Measurements from ENCODE around the gene TFEB.

TFEB gene

DNA sequence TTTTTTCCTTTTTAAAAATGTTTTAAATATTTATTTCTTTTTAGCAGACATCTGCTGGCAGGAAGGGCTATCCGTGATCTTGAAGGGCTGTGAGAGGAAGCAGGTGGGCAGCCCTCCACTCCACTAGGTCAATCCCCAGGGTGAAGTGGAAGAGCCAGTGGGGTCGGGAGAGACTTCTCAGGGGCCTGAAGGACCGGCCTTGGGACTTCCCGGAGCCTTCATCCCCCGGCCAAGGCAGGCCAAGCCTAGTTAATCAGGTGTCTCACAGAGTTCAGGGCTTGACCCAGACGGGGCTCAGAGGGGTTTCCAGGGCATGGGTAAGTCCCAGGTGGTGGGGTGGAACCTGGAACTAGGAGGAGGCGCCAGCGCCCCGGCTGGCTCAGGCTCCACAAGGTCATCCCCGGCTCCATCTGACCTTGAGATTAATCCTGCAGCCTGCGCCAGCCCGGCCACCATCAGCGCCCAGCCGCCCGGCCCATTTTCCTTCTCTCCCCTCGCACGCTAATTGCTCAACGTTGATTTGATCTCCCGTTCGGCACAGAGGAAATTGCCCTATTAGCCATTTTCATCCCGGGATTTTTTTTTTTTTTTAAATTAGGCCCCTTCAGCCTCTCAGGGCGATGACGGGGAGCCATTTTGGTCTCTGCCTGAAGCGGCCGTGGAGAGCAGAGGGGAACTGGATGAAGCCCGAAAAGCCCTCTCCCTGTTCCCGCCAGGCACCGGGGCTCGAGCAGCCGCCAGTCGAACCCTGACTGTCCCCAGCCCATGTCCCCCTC is 52.7 kb downstream of the TFEB start:
- peak overlapping the region; percentile 62; the same call in 1 of the 2 replicates for H3K4me2 ChIP-seq (ENCODE audit: low read length)
- peak overlapping the region; percentile 41 for H3K4me3 ChIP-seq (ENCODE audit: low read length)
- H3K9me3 ChIP-seq (ENCODE audit: control insufficient read depth, insufficient read depth, low read length) = no peaks in the 10 kb centered on the region
- no peaks in the 10 kb centered on the region for H3K27me3 ChIP-seq (ENCODE audit: control insufficient read depth, low read length)
- peaks cover 8% of the 10 kb centered on the region; the same call in 1 of the 2 replicates for H3F3A ChIP-seq (ENCODE audit: control insufficient read depth, insufficient read depth)
- H3K36me3 ChIP-seq (ENCODE audit: control insufficient read depth, low read length) = peaks cover 29% of the 10 kb centered on the region
- peaks cover 23% of the 10 kb centered on the region for H3K4me1 ChIP-seq (ENCODE audit: control insufficient read depth, low read length)
- no peak overlapping the region for H3K27ac ChIP-seq (ENCODE audit: low read depth, low read length)
- H3K9me2 ChIP-seq (replicated peaks; ENCODE audit: control insufficient read depth, low read length) = no peaks in the 10 kb centered on the region
- no peaks in the 10 kb centered on the region for H4K20me1 ChIP-seq (ENCODE audit: control insufficient read depth, insufficient read depth, low read depth, low read length)
- no peaks in the 10 kb centered on the region for H3K79me2 ChIP-seq (ENCODE audit: control insufficient read depth, low read length)
- TF ChIP-seq, protein P1, sequence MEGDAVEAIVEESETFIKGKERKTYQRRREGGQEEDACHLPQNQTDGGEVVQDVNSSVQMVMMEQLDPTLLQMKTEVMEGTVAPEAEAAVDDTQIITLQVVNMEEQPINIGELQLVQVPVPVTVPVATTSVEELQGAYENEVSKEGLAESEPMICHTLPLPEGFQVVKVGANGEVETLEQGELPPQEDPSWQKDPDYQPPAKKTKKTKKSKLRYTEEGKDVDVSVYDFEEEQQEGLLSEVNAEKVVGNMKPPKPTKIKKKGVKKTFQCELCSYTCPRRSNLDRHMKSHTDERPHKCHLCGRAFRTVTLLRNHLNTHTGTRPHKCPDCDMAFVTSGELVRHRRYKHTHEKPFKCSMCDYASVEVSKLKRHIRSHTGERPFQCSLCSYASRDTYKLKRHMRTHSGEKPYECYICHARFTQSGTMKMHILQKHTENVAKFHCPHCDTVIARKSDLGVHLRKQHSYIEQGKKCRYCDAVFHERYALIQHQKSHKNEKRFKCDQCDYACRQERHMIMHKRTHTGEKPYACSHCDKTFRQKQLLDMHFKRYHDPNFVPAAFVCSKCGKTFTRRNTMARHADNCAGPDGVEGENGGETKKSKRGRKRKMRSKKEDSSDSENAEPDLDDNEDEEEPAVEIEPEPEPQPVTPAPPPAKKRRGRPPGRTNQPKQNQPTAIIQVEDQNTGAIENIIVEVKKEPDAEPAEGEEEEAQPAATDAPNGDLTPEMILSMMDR (IDR thresholded peaks at IDR 0.05; ENCODE audit: low read depth, low read length, poor library complexity, severe bottlenecking) = no peak

DNA sequence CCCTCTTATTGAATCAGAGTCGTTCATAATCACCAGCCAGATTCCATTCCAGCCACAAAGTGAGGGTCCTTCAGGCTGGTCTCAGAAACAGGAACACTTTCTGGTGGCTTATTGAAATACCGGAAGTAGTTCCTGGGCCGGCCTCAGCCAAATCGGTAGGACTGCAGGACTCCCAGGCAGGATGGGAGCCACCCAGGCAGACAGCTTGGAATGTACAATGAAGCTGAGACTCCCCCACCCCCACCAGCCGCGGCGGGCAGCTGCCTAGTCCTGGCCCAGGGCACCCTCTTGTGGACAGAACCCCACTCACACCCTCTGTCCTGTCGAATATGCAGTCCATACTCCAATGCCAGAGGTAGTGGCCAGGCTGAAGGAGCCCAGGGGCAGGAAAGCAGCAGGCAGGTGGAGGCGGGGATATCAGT is 53.3 kb downstream of the TFEB start:
- Histone ChIP-seq H3K79me2 (ENCODE audit: control insufficient read depth, low read length) (no peaks in the 10 kb centered on the region), H3K27me3 (ENCODE audit: control insufficient read depth, low read length) (peaks cover under 1% of the 10 kb centered on the region; the same call in 1 of the 2 replicates), H3K9me2 (replicated peaks; ENCODE audit: control insufficient read depth, low read length) (no peaks in the 10 kb centered on the region), H3K4me3 (ENCODE audit: low read length) (no peak overlapping the region), H3K27ac (ENCODE audit: low read depth, low read length) (no peak overlapping the region), H3K4me2 (ENCODE audit: low read length) (0 out of 2 replicates have a peak overlapping the region, but pooled peaks have one; percentile 19), H4K20me1 (ENCODE audit: control insufficient read depth, insufficient read depth, low read depth, low read length) (no peaks in the 10 kb centered on the region), H3F3A (ENCODE audit: control insufficient read depth, insufficient read depth) (peaks cover 8% of the 10 kb centered on the region; the same call in 1 of the 2 replicates), H3K36me3 (ENCODE audit: control insufficient read depth, low read length) (peaks cover 24% of the 10 kb centered on the region), H3K4me1 (ENCODE audit: control insufficient read depth, low read length) (peaks cover 23% of the 10 kb centered on the region), H3K9me3 (ENCODE audit: control insufficient read depth, insufficient read depth, low read length) (no peaks in the 10 kb centered on the region)
- TF ChIP-seq, protein P1 (IDR thresholded peaks at IDR 0.05; ENCODE audit: low read depth, low read length, poor library complexity, severe bottlenecking) = peak; percentile 62
- no peak for TF ChIP-seq EZH2phosphoT487 (IDR thresholded peaks at IDR 0.05; ENCODE audit: borderline replicate concordance, low read length)

GRCh38 chr6:41680182-41680965 is 55.0 kb downstream of the TFEB start:
- H4K20me1 ChIP-seq (ENCODE audit: control insufficient read depth, insufficient read depth, low read depth, low read length) = no peaks in the 10 kb centered on the region
- TF ChIP-seq EZH2phosphoT487 (IDR thresholded peaks at IDR 0.05; ENCODE audit: borderline replicate concordance, low read length) = no peak
- TF ChIP-seq, protein P1 (IDR thresholded peaks at IDR 0.05; ENCODE audit: low read depth, low read length, poor library complexity, severe bottlenecking) = no peak
- no peak overlapping the region for H3K27ac ChIP-seq (ENCODE audit: low read depth, low read length)
- peaks cover 23% of the 10 kb centered on the region for H3K4me1 ChIP-seq (ENCODE audit: control insufficient read depth, low read length)
- peaks cover 14% of the 10 kb centered on the region; the same call in 1 of the 2 replicates for H3K27me3 ChIP-seq (ENCODE audit: control insufficient read depth, low read length)
- H3K9me3 ChIP-seq (ENCODE audit: control insufficient read depth, insufficient read depth, low read length) = no peaks in the 10 kb centered on the region
- peaks cover 2% of the 10 kb centered on the region; the same call in 1 of the 2 replicates for H3F3A ChIP-seq (ENCODE audit: control insufficient read depth, insufficient read depth)
- H3K79me2 ChIP-seq (ENCODE audit: control insufficient read depth, low read length) = no peaks in the 10 kb centered on the region
- no peaks in the 10 kb centered on the region for H3K9me2 ChIP-seq (replicated peaks; ENCODE audit: control insufficient read depth, low read length)
- peaks cover 12% of the 10 kb centered on the region for H3K36me3 ChIP-seq (ENCODE audit: control insufficient read depth, low read length)
- no peak overlapping the region for H3K4me2 ChIP-seq (ENCODE audit: low read length)
- no peak overlapping the region for H3K4me3 ChIP-seq (ENCODE audit: low read length)

Data from DOHH2 (cell line).